IMR-90 (cell line): ENCODE measurements around the gene CRIM1. TPM values are rescaled to one million over a fixed set of nuclear protein-coding genes. Genes with fewer than 3 reads are reported as not detected.

Source experiments
- ATAC-seq: fragments of 200-7000 bp; cut with Tn5 transposase; 2 replicates; pipeline ENCODE4 v1.9.1; 2020; ENCODE audit warnings: low read depth, mild to moderate bottlenecking, moderate library complexity
- BruUV-seq: library from RNA; stranded (reverse); fragments of 400-500 nt; replicated peaks from 2 replicates; lab custom pipeline; 2021; lab: Mats Ljungman, UMichigan
- CTCF ChIA-PET: fragments of 300-600 bp; formaldehyde crosslinking; extraction: SDS; loops from one replicate; lab custom pipeline; 2021; ENCODE audit warnings: antibody characterized with exemption; lab: Yijun Ruan, JAX
- POLR2A ChIA-PET: fragments of 300-600 bp; sonication (Branson Sonifier 250); formaldehyde crosslinking; loops from one replicate; lab custom pipeline; 2022; ENCODE audit warnings: antibody characterized with exemption; ENCODE audit not compliant: unreplicated experiment; lab: Charles Lee
- DNase-seq: peaks from one replicate; pipeline ENCODE4 v3.0.0; 2013
- H2AFZ ChIP-seq: replicated peaks from 2 replicates; pipeline ENCODE3; 2013; ENCODE audit warnings: low read length, mild to moderate bottlenecking; ENCODE audit not compliant: poor library complexity
- H2AK5ac ChIP-seq: 2 replicates; pipeline ENCODE4 v1.6.1; 2013; ENCODE audit warnings: low read depth, low read length, inconsistent platforms
- H2AK9ac ChIP-seq: replicated peaks from 2 replicates; pipeline ENCODE3; 2013; ENCODE audit warnings: mild to moderate bottlenecking, low read depth, low read length, moderate library complexity; ENCODE audit not compliant: poor library complexity
- H2BK120ac ChIP-seq: 2 replicates; pipeline ENCODE4 v1.6.1; 2013; ENCODE audit warnings: low read depth, low read length, inconsistent platforms
- H2BK15ac ChIP-seq: 3 replicates; pipeline ENCODE4 v1.6.1; 2013; ENCODE audit warnings: low read depth, low read length, inconsistent platforms
- H2BK20ac ChIP-seq: 2 replicates; pipeline ENCODE4 v1.6.1; 2013; ENCODE audit warnings: low read depth, mild to moderate bottlenecking, inconsistent platforms, low read length, moderate library complexity
- H2BK5ac ChIP-seq: 2 replicates; pipeline ENCODE4 v1.6.1; 2013; ENCODE audit warnings: mild to moderate bottlenecking, low read depth, low read length, inconsistent platforms; ENCODE audit not compliant: poor library complexity, severe bottlenecking
- H3K14ac ChIP-seq: replicated peaks from 2 replicates; pipeline ENCODE4 v1.6.1; 2013; ENCODE audit warnings: low read depth, low read length, inconsistent platforms
- H3K18ac ChIP-seq: 2 replicates; pipeline ENCODE4 v1.6.1; 2013; ENCODE audit warnings: low read depth, low read length, control low read depth
- H3K23ac ChIP-seq: 2 replicates; pipeline ENCODE4 v1.6.1; 2013; ENCODE audit warnings: low read depth, low read length, inconsistent platforms
- H3K27ac ChIP-seq: 2 replicates; pipeline ENCODE4 v1.5.1; 2013; ENCODE audit warnings: mild to moderate bottlenecking, control low read depth, low read length; ENCODE audit not compliant: insufficient read depth
- H3K27me3 ChIP-seq: 2 replicates; pipeline ENCODE4 v1.6.1; 2013; ENCODE audit warnings: low read length; ENCODE audit not compliant: control insufficient read depth, insufficient read depth
- H3K36me3 ChIP-seq: 2 replicates; pipeline ENCODE4 v1.6.1; 2013; ENCODE audit warnings: low read length, mixed read lengths; ENCODE audit not compliant: control insufficient read depth, insufficient read depth
- H3K4ac ChIP-seq: 2 replicates; pipeline ENCODE4 v1.6.1; 2013; ENCODE audit warnings: low read depth, low read length, inconsistent platforms
- H3K4me1 ChIP-seq: 2 replicates; pipeline ENCODE4 v1.6.1; 2013; ENCODE audit warnings: low read length, mixed read lengths; ENCODE audit not compliant: control insufficient read depth, insufficient read depth
- H3K4me2 ChIP-seq: 2 replicates; pipeline ENCODE4 v1.6.1; 2013; ENCODE audit warnings: low read depth, mild to moderate bottlenecking, control low read depth, low read length, moderate library complexity
- H3K4me3 ChIP-seq: 2 replicates; pipeline ENCODE4 v1.5.1; 2013; ENCODE audit warnings: low read depth, mild to moderate bottlenecking, control low read depth, low read length, moderate library complexity; ENCODE audit not compliant: insufficient read depth
- H3K56ac ChIP-seq: 2 replicates; pipeline ENCODE4 v1.6.1; 2013; ENCODE audit warnings: low read length, inconsistent platforms; ENCODE audit not compliant: insufficient read depth; ENCODE audit errors: extremely low read depth
- H3K79me1 ChIP-seq, 2 experiments: 2 replicates each; pipeline ENCODE4 v1.6.1; 2013; ENCODE audit warnings: low read length in 2 of 2, inconsistent platforms in 1 of 2, low read depth in 1 of 2
- H3K9ac ChIP-seq: 2 replicates; pipeline ENCODE4 v1.6.1; 2013; ENCODE audit warnings: low read depth, low read length, control low read depth
- H3K9me1 ChIP-seq: 2 replicates; pipeline ENCODE4 v1.6.1; 2013; ENCODE audit warnings: low read length, inconsistent platforms; ENCODE audit not compliant: insufficient read depth
- H3K9me3 ChIP-seq: 2 replicates; pipeline ENCODE4 v1.6.1; 2013; ENCODE audit warnings: low read length; ENCODE audit not compliant: control insufficient read depth, insufficient read depth
- H4K20me1 ChIP-seq: 2 replicates; pipeline ENCODE4 v1.6.1; 2013; ENCODE audit warnings: low read length, inconsistent platforms; ENCODE audit not compliant: insufficient read depth
- H4K5ac ChIP-seq: 2 replicates; pipeline ENCODE4 v1.6.1; 2013; ENCODE audit warnings: mild to moderate bottlenecking, low read depth, low read length, control low read depth
- H4K8ac ChIP-seq, 2 experiments: 2 replicates each; pipeline ENCODE4 v1.6.1; 2013; ENCODE audit warnings: low read depth in 2 of 2, low read length in 2 of 2, control low read depth in 1 of 2, inconsistent platforms in 1 of 2
- H4K91ac ChIP-seq: 2 replicates; pipeline ENCODE4 v1.6.1; 2013; ENCODE audit warnings: low read depth, low read length, inconsistent platforms; ENCODE audit not compliant: insufficient read depth
- BHLHE40 ChIP-seq: fragments of 150-350 bp; IDR thresholded peaks from 2 replicates; pipeline ENCODE4 v1.6.1; 2016; ENCODE audit warnings: mild to moderate bottlenecking, low read depth, low read length
- CHD1 ChIP-seq: IDR thresholded peaks from 2 replicates; pipeline ENCODE4 v1.6.1; 2012; ENCODE audit warnings: low read depth, low read length, improper control_type of control experiment
- CTCF ChIP-seq: conservative IDR thresholded peaks from 2 replicates; pipeline ENCODE4 v1.5.1; 2012; ENCODE audit warnings: mild to moderate bottlenecking, low read depth, low read length, improper control_type of control experiment
- ELK1 ChIP-seq: fragments of 150-350 bp; IDR thresholded peaks from 2 replicates; pipeline ENCODE4 v1.6.1; 2016; ENCODE audit warnings: low read depth, mild to moderate bottlenecking, low read length, moderate library complexity, borderline replicate concordance
- FOS ChIP-seq: fragments of 150-350 bp; IDR thresholded peaks from 2 replicates; pipeline ENCODE4 v1.6.1; 2016; ENCODE audit warnings: low read depth, low read length
- MAFK ChIP-seq: IDR thresholded peaks from 2 replicates; pipeline ENCODE4 v1.6.1; 2012; ENCODE audit warnings: low read depth, low read length, improper control_type of control experiment
- MXI1 ChIP-seq: IDR thresholded peaks from 2 replicates; pipeline ENCODE4 v1.6.1; 2012; ENCODE audit warnings: low read depth, mild to moderate bottlenecking, low read length, moderate library complexity, borderline replicate concordance
- NFE2L2 ChIP-seq: fragments of 150-350 bp; IDR thresholded peaks from 2 replicates; pipeline ENCODE4 v1.6.1; 2016; ENCODE audit warnings: low read depth, mild to moderate bottlenecking, low read length
- POLR2A ChIP-seq: IDR thresholded peaks from 2 replicates; pipeline ENCODE4 v1.6.1; 2012; ENCODE audit warnings: mild to moderate bottlenecking, low read depth, low read length
- RAD21 ChIP-seq: IDR thresholded peaks from 2 replicates; pipeline ENCODE4 v1.6.1; 2012; ENCODE audit warnings: low read length, improper control_type of control experiment
- RFX5 ChIP-seq: IDR thresholded peaks from 2 replicates; pipeline ENCODE4 v1.8.0; 2012; ENCODE audit warnings: low read depth, mild to moderate bottlenecking, low read length, moderate library complexity
- SMC3 ChIP-seq: fragments of 150-350 bp; IDR thresholded peaks from 2 replicates; pipeline ENCODE4 v1.6.1; 2016; ENCODE audit warnings: low read depth, mild to moderate bottlenecking, antibody characterized with exemption, low read length, moderate library complexity
- WGBS, 2 experiments: methylation state at CpG; one replicate each; pipeline versions ENCODE4 v1.1.5 to v1.1.7; 2013; ENCODE audit warnings: missing lambda C conversion rate in 2 of 2; ENCODE audit not compliant: insufficient read length in 1 of 2; ENCODE audit errors: extremely low coverage in 2 of 2; 5-methylcytosine and 5-hydroxymethylcytosine counted together
- dilution Hi-C: fragments of 300-500 bp; cut with HindIII; formaldehyde crosslinking; loops from one replicate; pipeline ENCODE4 v1.14.3; 2018; ENCODE audit warnings: low sequenced_read_pairs; ENCODE audit not compliant: unreplicated experiment
- in situ Hi-C: fragments of 300-500 bp; cut with MboI; formaldehyde crosslinking; loops from 3 replicates; pipeline ENCODE4 v1.14.3; 2019; ENCODE audit warnings: low sequenced_read_pairs, inconsistent platforms, mixed read lengths
- intact Hi-C: fragments of 100-400 bp; cut with micrococcal nuclease; formaldehyde crosslinking; loops from 2 replicates; pipeline ENCODE4 v1.10.0; 2022
- polyA plus RNA-seq, 3 experiments: library from polyadenylated mRNA; depleted of rRNA; stranded (reverse); fragments of >200 nt; gene quantifications; 2 replicates each; pipeline ENCODE4 v1.2.3, GENCODE V29; 2012; ENCODE audit warnings: low replicate concordance in 1 of 3
- total RNA-seq: library from RNA; depleted of rRNA; stranded (reverse); fragments of >200 nt; gene quantifications from 2 replicates; pipeline ENCODE4 v1.2.3, GENCODE V29; 2012

The CRIM1 gene
- total and polyA plus RNA-seq, 2 of the 4 experiments (the other 2 are of a cell fraction), result 285 to 490 TPM

- H3K9me1 ChIP-seq, result peaks cover 38% of the 10 kb centered on the region
- 0 out of 2 replicates have a peak overlapping the region, but pooled peaks have one; percentile 3 for H3K23ac ChIP-seq
- intact Hi-C loops, result loop anchor here (5.0 kb wide), 1 partner anchor 118 kb away; no protein-coding TSS in a partner anchor
- ChIA-PET CTCF (no interaction called here), POLR2A (no interaction called here)
- no CpG with 5 or more reads among the region's 4 CpGs for WGBS, 2 experiments
- H3K18ac ChIP-seq, result no peak overlapping the region
- H3K4me2 ChIP-seq, result peak overlapping the region; percentile 16; the same call in 1 of the 2 replicates
- H4K8ac ChIP-seq, result no peak overlapping the region
- no peaks in the 10 kb centered on the region for H3K9me3 ChIP-seq
- no peak overlapping the region for H2AFZ ChIP-seq
- no peak overlapping the region for H3K27ac ChIP-seq
- no peak overlapping the region for H2AK9ac ChIP-seq
- no TSS peak for BruUV-seq
- H3K14ac ChIP-seq, result 0 out of 2 replicates have a peak overlapping the region, but pooled peaks have one; percentile 1
- no peak overlapping the region for H4K5ac ChIP-seq
- peak overlapping the region; percentile 21 for H2BK5ac ChIP-seq
- no peak overlapping the region for H2BK15ac ChIP-seq
- H3K9ac ChIP-seq, result no peak overlapping the region
- no peaks in the 10 kb centered on the region for H3K27me3 ChIP-seq
- peaks cover 91% of the 10 kb centered on the region for H4K20me1 ChIP-seq
- H2AK5ac ChIP-seq, result no peak overlapping the region; the same call in 1 of the 2 replicates
- dilution Hi-C loops, result no loop called here
- in situ Hi-C loops, result no loop called here
- DNase-seq (no peak), ATAC-seq (no peak)
- H4K91ac ChIP-seq, result no peak overlapping the region
- 0 out of 2 replicates have a peak overlapping the region, but pooled peaks have one; percentile 2 for H2BK120ac ChIP-seq
- H3K4me3 ChIP-seq, result no peak overlapping the region
- TF ChIP-seq CHD1, result no peak
- TF ChIP-seq MXI1, result no peak
- TF ChIP-seq RFX5, result no peak
- no peak for TF ChIP-seq SMC3
- TF ChIP-seq BHLHE40, result no peak
- no peak for TF ChIP-seq RAD21
- TF ChIP-seq NFE2L2, result no peak
- no peak for TF ChIP-seq FOS
- no peak for TF ChIP-seq MAFK
- no peak for TF ChIP-seq CTCF
- no peak for TF ChIP-seq ELK1
- TF ChIP-seq POLR2A, result no peak
- H2BK20ac ChIP-seq, result no peak overlapping the region
- peaks cover 0 to 56% of the 10 kb centered on the region in 2 experiments; a peak in 2 of 4 replicates for H3K79me1 ChIP-seq
- no peak overlapping the region for H3K56ac ChIP-seq
- H3K4me1 ChIP-seq, result peaks cover 48% of the 10 kb centered on the region
- H3K36me3 ChIP-seq, result peaks cover 9% of the 10 kb centered on the region
- no peak overlapping the region for H3K4ac ChIP-seq
Observed at GRCh38 chr2:36369716-36370115, 14.1 kb downstream of the CRIM1 start.
